Measurements from ENCODE around the gene CEP97. TPM values are rescaled to one million over a fixed set of nuclear protein-coding genes. Genes with fewer than 3 reads are reported as not detected.

Gene CEP97
- total RNA-seq, 2 experiments from 2014 or later, result 16.1 to 17.1 TPM

DNA sequence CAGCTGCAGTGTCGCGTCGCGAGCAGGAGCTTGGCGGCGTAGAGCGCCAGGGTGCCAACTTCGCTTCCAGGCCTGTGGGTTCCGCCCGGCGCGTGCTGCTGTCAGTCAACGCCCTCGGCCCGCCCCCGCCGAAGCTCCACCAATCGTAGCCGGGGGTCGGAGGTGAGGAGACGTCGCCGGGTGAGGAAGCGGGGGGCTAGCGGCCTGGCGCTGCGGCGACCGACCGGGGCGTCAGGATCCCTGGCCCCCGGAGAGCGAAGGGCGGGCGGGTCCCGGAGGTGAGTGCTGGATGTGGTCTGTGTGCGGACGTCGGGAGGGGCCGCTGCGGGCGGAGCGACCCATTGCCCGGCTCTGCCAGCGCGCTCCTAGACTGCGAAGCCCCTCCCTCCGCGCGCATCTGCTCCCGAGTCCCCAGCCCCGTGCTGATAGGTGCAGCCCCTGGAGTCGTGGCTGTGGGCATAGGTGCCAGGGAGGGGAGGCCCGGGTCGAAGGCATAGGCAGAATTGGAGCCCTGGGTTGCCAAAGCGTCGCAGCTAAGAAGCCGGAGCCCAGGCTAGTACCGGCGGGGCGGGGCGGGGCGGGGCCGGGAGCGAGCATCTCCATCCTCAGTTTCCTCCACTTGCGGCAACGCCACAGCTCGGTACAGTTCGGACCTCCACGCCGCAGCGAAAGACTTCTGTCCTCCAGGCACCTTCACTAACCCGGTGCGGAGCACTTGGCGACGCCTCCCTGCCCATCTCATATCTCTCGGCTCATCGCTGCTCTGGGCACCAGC is 54.8 kb downstream of the CEP97 start, which contains the start of gene NXPE3:
Gene NXPE3 (plus strand): TSS at position 165 of the 775 bp plus-strand sequence. CDS start 6,386 bp downstream, outside the sequence.
- H3K4me3 Mint-ChIP-seq, result peak within 1 kb of the TSS; percentile 93
- H3K27me3 Mint-ChIP-seq, result no peaks in the 10 kb centered on the region
- peak within 1 kb of the TSS; percentile 94 for H3K27ac Mint-ChIP-seq
- peaks cover 12% of the 10 kb centered on the region for H3K36me3 Mint-ChIP-seq
- no peaks in the 10 kb centered on the region for H3K9me3 Mint-ChIP-seq
- peaks cover 46% of the 10 kb centered on the region for H3K4me1 Mint-ChIP-seq
- peak; percentile 95 for DNase-seq

DNA sequence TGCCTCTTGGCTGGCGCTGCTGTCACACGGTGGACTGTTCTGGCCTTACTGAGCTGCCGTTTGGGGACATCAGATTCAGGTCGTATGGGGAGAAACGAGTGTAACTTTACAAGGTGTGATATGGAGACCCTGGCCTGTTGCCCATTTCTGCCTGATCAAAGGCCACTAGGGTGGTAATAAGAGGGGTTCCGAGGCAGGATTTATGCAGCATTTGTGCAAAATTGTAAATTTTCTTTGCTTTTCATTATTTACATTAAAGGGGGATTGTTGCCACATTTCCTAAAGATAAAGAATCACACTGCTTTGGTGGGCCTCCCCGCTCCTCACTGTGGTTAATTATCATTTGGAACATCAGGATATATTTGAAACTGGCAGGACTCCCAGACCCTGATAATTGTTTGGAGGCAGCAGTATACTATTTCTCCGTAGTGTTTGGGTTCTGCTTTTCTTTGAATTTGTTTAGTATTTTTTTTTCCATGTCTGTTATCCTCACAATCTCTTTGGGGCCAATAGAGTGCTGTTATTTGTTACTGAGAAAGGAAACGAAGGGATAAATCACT is 55.5 kb downstream of the CEP97 start:
- Mint-ChIP-seq H3K27ac (peak overlapping the region; percentile 94), H3K9me3 (no peaks in the 10 kb centered on the region), H3K27me3 (no peaks in the 10 kb centered on the region), H3K4me1 (peaks cover 53% of the 10 kb centered on the region), H3K4me3 (peak overlapping the region; percentile 93), H3K36me3 (peaks cover 14% of the 10 kb centered on the region)
- no peak for DNase-seq

DNA sequence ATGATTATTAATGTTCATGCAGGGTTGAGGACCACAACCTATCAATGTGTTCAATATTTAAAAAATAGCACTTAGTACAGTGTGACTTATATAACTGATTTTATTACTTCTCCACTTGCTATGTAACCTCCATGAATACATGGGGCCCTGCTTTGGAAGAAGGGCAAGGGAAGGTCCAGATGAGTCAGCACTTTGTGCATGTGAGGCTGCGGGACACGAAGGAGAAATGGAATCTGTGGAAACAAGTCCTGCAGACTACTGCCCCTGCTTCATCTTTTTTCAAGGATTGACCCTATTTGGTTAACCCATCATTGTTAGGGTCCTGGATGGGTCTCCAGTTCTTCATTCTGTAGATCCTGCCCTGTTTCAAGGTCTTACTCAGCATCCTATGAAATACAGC is 56.2 kb downstream of the CEP97 start:
- Mint-ChIP-seq H3K27me3 (no peaks in the 10 kb centered on the region), H3K4me3 (peak overlapping the region; percentile 93), H3K36me3 (peaks cover 22% of the 10 kb centered on the region), H3K27ac (peak overlapping the region; percentile 94), H3K9me3 (no peaks in the 10 kb centered on the region), H3K4me1 (peaks cover 60% of the 10 kb centered on the region)
- no peak for DNase-seq

GRCh38 chr3:101781166-101781565 is 56.8 kb downstream of the CEP97 start:
- Mint-ChIP-seq H3K4me3 (peak overlapping the region; percentile 93), H3K27ac (peak overlapping the region; percentile 66), H3K36me3 (peaks cover 25% of the 10 kb centered on the region)

GRCh38 chr3:101784855-101785613 is 60.6 kb downstream of the CEP97 start:
- Mint-ChIP-seq H3K4me3 (peak overlapping the region; percentile 69), H3K4me1 (peaks cover 50% of the 10 kb centered on the region), H3K9me3 (no peaks in the 10 kb centered on the region), H3K36me3 (peaks cover 57% of the 10 kb centered on the region), H3K27me3 (no peaks in the 10 kb centered on the region), H3K27ac (peak overlapping the region; percentile 92)
- no peak for DNase-seq

More at GRCh38 chr3:101781166-101781565, 56.8 kb downstream of the CEP97 start:
- no peak for DNase-seq
- Mint-ChIP-seq H3K27me3 (no peaks in the 10 kb centered on the region), H3K4me1 (peaks cover 63% of the 10 kb centered on the region), H3K9me3 (no peaks in the 10 kb centered on the region)

DNA sequence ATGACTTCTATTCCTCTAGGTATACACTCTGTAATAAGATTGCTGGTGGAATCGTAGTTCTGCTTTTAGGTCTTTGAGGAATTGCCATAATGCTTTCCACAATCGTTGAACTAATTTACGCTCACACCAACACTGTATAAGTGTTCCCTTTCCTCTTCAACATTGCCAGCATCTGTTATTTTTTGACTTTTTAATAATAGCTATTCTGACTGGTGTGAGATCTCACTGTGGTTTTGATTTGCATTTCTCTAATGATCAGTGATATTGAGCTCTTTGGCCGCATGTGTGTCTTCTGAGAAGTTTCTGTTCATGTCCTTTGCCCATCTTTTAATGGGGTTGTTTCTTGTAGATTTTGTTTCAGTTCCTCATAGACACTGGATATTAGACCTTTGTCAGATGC is 67.4 kb downstream of the CEP97 start:
- peaks cover 36% of the 10 kb centered on the region for H3K4me1 Mint-ChIP-seq

DNA sequence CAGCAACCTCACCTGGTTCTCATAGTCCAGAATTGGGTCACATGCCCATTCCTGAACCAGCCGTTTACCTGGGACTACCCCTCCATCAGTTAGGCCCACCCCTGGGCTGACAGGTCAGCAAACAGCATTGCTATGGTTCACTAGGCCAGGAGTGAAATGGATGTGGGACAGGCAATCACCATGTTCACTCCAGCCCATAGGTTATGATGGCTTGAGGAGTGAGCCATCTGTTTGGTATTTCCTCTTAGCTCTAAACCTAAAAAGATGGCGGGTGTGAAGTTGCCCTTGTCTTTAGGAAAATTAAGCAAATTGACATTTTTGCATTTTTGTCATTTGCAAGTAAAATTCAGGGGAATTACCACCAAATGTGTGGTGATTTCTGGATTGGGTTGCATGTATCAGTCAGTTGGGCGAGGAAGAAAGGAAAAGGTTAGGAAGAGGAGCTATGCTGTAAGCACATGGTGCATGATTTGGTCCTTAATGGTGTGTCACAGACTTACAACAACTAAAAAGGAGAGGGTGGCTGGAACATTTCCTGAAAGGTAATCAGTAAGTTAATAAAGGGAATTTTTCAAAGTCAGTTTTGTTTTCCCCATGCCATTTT is 71.8 kb downstream of the CEP97 start:
- DNase-seq, result no peak
- peaks cover 39% of the 10 kb centered on the region for H3K4me1 Mint-ChIP-seq
- peaks cover 65% of the 10 kb centered on the region for H3K36me3 Mint-ChIP-seq
- H3K27me3 Mint-ChIP-seq, result no peaks in the 10 kb centered on the region
- H3K27ac Mint-ChIP-seq, result no peak overlapping the region
- H3K9me3 Mint-ChIP-seq, result peaks cover 10% of the 10 kb centered on the region
- H3K4me3 Mint-ChIP-seq, result no peak overlapping the region

More for the DNA sequence above, 67.4 kb downstream of the CEP97 start:
- H3K27me3 Mint-ChIP-seq, result no peaks in the 10 kb centered on the region
- H3K27ac Mint-ChIP-seq, result no peak overlapping the region
- DNase-seq, result no peak
- peaks cover 83% of the 10 kb centered on the region for H3K36me3 Mint-ChIP-seq
- H3K9me3 Mint-ChIP-seq, result peaks cover 10% of the 10 kb centered on the region
- H3K4me3 Mint-ChIP-seq, result no peak overlapping the region

GRCh38 chr3:101801174-101801573 is 76.8 kb downstream of the CEP97 start:
- no peak for DNase-seq

GRCh38 chr3:101802179-101802578 is 77.8 kb downstream of the CEP97 start:
- no peaks in the 10 kb centered on the region for H3K27me3 Mint-ChIP-seq
- no peaks in the 10 kb centered on the region for H3K9me3 Mint-ChIP-seq
- peaks cover 24% of the 10 kb centered on the region for H3K4me1 Mint-ChIP-seq
- H3K27ac Mint-ChIP-seq, result no peak overlapping the region
- no peak for DNase-seq
- peaks cover 28% of the 10 kb centered on the region for H3K36me3 Mint-ChIP-seq
- no peak overlapping the region for H3K4me3 Mint-ChIP-seq

More at GRCh38 chr3:101801174-101801573, 76.8 kb downstream of the CEP97 start:
- Mint-ChIP-seq H3K27me3 (no peaks in the 10 kb centered on the region), H3K4me1 (peaks cover 30% of the 10 kb centered on the region), H3K36me3 (peaks cover 35% of the 10 kb centered on the region), H3K27ac (peak overlapping the region; percentile 32), H3K9me3 (no peaks in the 10 kb centered on the region), H3K4me3 (no peak overlapping the region)

DNA sequence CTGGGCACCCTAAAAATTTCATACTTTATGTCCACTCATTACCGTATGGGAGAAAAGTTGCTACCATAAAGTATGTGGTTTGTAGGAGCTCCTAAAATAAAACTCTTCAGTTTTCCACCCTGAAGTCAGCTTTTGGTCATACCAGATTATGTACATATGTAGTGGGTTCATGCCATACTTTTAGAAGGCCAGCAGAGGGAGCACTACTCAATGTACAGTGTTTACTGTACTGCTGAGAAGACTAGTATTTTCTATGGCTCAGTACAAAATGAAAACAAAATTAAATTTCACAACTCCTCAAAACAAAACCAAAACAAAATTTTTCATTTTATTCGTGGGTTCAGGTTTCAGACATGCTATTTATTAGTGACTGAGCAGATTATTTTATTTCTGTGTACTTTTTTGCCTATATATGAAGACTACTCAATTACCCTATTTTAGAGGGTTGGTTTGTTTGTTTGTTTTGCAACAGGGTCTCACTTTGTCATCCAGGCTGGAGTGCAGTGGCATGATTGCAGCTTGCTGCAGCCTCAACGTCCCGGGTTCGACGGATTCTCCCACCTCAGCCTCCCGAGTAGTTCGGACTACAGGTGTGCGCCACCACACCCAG is 78.9 kb downstream of the CEP97 start:
- no peak for DNase-seq
- no peaks in the 10 kb centered on the region for H3K9me3 Mint-ChIP-seq
- H3K4me3 Mint-ChIP-seq, result no peak overlapping the region
- peaks cover 25% of the 10 kb centered on the region for H3K4me1 Mint-ChIP-seq
- peak overlapping the region; percentile 23 for H3K27ac Mint-ChIP-seq
- peaks cover 24% of the 10 kb centered on the region for H3K36me3 Mint-ChIP-seq
- no peaks in the 10 kb centered on the region for H3K27me3 Mint-ChIP-seq

GRCh38 chr3:101803939-101804338 is 79.5 kb downstream of the CEP97 start:
- H3K9me3 Mint-ChIP-seq, result no peaks in the 10 kb centered on the region
- peaks cover 27% of the 10 kb centered on the region for H3K4me1 Mint-ChIP-seq
- peaks cover 23% of the 10 kb centered on the region for H3K36me3 Mint-ChIP-seq
- no peaks in the 10 kb centered on the region for H3K27me3 Mint-ChIP-seq
- no peak for DNase-seq
- H3K4me3 Mint-ChIP-seq, result no peak overlapping the region
- H3K27ac Mint-ChIP-seq, result peak overlapping the region; percentile 23

GRCh38 chr3:101806491-101806890 is 82.1 kb downstream of the CEP97 start:
- no peak overlapping the region for H3K4me3 Mint-ChIP-seq
- no peaks in the 10 kb centered on the region for H3K9me3 Mint-ChIP-seq
- no peaks in the 10 kb centered on the region for H3K27me3 Mint-ChIP-seq
- peaks cover 37% of the 10 kb centered on the region for H3K4me1 Mint-ChIP-seq
- peaks cover 17% of the 10 kb centered on the region for H3K36me3 Mint-ChIP-seq
- DNase-seq, result no peak
- H3K27ac Mint-ChIP-seq, result no peak overlapping the region

DNA sequence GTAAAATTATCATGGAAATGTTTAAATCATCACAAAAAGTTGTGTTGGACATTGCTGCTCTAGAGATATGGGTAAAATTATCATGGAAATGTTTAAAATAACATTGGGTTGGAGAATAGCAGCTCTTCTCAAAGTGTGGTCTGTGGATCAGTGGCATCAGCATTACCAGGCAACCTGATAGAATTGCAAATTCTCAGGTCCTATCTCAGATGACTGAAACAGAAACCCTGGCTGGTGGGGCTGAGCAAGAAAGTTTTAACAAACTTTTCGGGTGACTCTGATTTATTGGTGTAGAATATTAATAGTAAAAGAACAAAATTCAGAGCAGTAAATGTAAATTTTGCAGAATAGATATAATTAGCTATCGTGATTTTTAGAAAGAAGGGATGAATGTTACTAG is 83.5 kb downstream of the CEP97 start:
- no peak for DNase-seq
- Mint-ChIP-seq H3K27me3 (no peaks in the 10 kb centered on the region), H3K9me3 (no peaks in the 10 kb centered on the region), H3K36me3 (peaks cover 14% of the 10 kb centered on the region), H3K27ac (no peak overlapping the region), H3K4me3 (no peak overlapping the region), H3K4me1 (peaks cover 41% of the 10 kb centered on the region)

- Mint-ChIP-seq H3K36me3 (peaks cover 4% of the 10 kb centered on the region), H3K9me3 (no peaks in the 10 kb centered on the region), H3K27ac (no peak overlapping the region), H3K4me3 (no peak overlapping the region), H3K27me3 (no peaks in the 10 kb centered on the region), H3K4me1 (peaks cover 44% of the 10 kb centered on the region)
- DNase-seq, result no peak
Measured at GRCh38 chr3:101809178-101810021, 85.0 kb downstream of the CEP97 start.

All from activated naive CD8-positive, alpha-beta T cell treated with anti-CD3 and anti-CD28 coated beads for 36 hours (primary cell).